SK-N-SH treated with all-trans-retinoic acid at 6 μM for 48 hours (cell line): ENCODE data around the gene PGP.

Experiments used
- ARNTL ChIP-seq: fragments of 450-650 bp; formaldehyde crosslinking; IDR thresholded peaks from 2 replicates; pipeline ENCODE4 v1.5.0; 2020; ENCODE audit warnings: low read depth, mild to moderate bottlenecking, moderate library complexity, borderline replicate concordance
- CSDC2 ChIP-seq: fragments of 250-450 bp; sonication (Bioruptor Pico); IDR thresholded peaks from 2 replicates; pipeline ENCODE4 v1.5.0; 2020; ENCODE audit warnings: mild to moderate bottlenecking, moderate library complexity
- ESRRG ChIP-seq: fragments of 250-450 bp; sonication (Bioruptor Pico); IDR thresholded peaks from 2 replicates; pipeline ENCODE4 v1.6.1; 2021; ENCODE audit warnings: mild to moderate bottlenecking
- GLIS3 ChIP-seq: fragments of 250-450 bp; sonication (Bioruptor Pico); IDR thresholded peaks from 2 replicates; pipeline ENCODE4 v1.5.0; 2020; ENCODE audit warnings: mild to moderate bottlenecking, moderate library complexity
- OSR1 ChIP-seq: fragments of 250-450 bp; sonication (Bioruptor Pico); IDR thresholded peaks from 2 replicates; pipeline ENCODE4 v1.8.0; 2022; ENCODE audit warnings: moderate library complexity, mild to moderate bottlenecking, inconsistent platforms
- PPARA ChIP-seq: fragments of 250-450 bp; sonication (Bioruptor Pico); IDR thresholded peaks from 2 replicates; pipeline ENCODE4 v1.5.0; 2020; ENCODE audit warnings: mild to moderate bottlenecking, borderline replicate concordance
- RARB ChIP-seq: fragments of 250-450 bp; sonication (Bioruptor Pico); IDR thresholded peaks from 2 replicates; pipeline ENCODE4 v1.8.0; 2021; ENCODE audit warnings: mild to moderate bottlenecking, moderate library complexity
- ZFP3 ChIP-seq: fragments of 250-450 bp; sonication (Bioruptor Pico); IDR thresholded peaks from 2 replicates; pipeline ENCODE4 v1.5.0; 2020; ENCODE audit warnings: mild to moderate bottlenecking, moderate library complexity
- ZNF8 ChIP-seq: fragments of 450-650 bp; formaldehyde crosslinking; IDR thresholded peaks from 2 replicates; pipeline ENCODE4 v1.5.0; 2020; ENCODE audit warnings: mild to moderate bottlenecking, moderate library complexity

- TF ChIP-seq ARNTL (CRISPR knock-in tag) (no peak), RARB (CRISPR knock-in tag) (no peak), OSR1 (no peak), ZNF8 (no peak), GLIS3 (CRISPR knock-in tag) (no peak), CSDC2 (CRISPR knock-in tag) (no peak), ZFP3 (CRISPR knock-in tag) (no peak), PPARA (CRISPR knock-in tag) (no peak), ESRRG (CRISPR knock-in tag) (no peak)
These were observed 31.0 kb downstream of the PGP start for GRCh38 chr16:2183671-2184070.
